Subcutaneous adipose tissue (tissue), 4 donors: ENCODE data around the gene STAG1. TPM values are rescaled to one million over a fixed set of nuclear protein-coding genes. Genes with fewer than 3 reads are reported as not detected.

Experiments used
- total RNA-seq, 4 donors: library from RNA; depleted of rRNA; stranded (reverse); fragments of >200 nt; gene quantifications; one replicate each; pipeline ENCODE4 v1.1.0, GENCODE V29; 2016
- TF ChIP-seq, protein P1 (sequence below): fragments of 450-650 bp; IDR thresholded peaks from one replicate; pipeline ENCODE4 v1.5.1; 2016; ENCODE audit warnings: low read depth, mild to moderate bottlenecking, control low read depth, antibody characterized with exemption, moderate library complexity

The STAG1 gene
- total RNA-seq, 4 donors from 2014 or later = 40.9 to 69.0 (median 54.0) TPM

DNA sequence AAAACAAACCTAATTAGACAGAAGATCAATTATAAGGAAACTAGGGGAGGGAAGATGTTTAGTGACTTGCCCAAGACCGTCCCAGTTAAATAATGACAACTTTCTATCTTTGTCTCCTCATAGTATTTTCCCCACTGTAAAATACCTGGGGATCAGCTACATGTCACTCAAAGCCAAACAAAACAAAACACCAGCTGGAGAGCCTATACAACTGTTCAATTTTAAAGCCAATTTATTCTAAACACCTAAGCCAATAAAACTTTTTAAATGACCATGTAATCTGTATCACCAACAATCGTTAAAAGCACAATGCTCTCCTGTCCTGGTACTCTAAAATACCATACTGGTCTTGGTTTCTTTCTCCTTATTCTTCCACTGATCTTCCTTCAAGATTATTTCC, 168.4 kb downstream of the STAG1 start:
- TF ChIP-seq, protein P1, sequence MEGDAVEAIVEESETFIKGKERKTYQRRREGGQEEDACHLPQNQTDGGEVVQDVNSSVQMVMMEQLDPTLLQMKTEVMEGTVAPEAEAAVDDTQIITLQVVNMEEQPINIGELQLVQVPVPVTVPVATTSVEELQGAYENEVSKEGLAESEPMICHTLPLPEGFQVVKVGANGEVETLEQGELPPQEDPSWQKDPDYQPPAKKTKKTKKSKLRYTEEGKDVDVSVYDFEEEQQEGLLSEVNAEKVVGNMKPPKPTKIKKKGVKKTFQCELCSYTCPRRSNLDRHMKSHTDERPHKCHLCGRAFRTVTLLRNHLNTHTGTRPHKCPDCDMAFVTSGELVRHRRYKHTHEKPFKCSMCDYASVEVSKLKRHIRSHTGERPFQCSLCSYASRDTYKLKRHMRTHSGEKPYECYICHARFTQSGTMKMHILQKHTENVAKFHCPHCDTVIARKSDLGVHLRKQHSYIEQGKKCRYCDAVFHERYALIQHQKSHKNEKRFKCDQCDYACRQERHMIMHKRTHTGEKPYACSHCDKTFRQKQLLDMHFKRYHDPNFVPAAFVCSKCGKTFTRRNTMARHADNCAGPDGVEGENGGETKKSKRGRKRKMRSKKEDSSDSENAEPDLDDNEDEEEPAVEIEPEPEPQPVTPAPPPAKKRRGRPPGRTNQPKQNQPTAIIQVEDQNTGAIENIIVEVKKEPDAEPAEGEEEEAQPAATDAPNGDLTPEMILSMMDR = no peak

DNA sequence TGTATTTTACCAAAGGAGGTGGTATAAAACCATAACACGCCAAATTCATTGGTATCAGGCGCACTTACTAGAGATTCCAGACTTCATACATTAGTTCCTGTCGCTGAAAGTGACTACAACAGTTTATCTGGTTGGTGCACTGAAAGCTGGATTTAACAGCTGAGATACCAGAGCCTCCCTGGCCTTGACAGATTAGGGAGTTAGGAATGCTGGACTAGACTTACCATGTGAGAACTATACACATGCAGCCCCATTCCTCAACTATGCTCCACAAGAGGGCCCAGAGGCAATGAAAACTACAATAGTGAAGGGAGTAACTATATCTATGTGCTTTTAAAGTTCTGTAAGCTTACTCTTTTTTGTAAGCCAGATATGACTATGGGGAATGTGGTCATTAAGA, 174.4 kb downstream of the STAG1 start:
- TF ChIP-seq, protein P1 = no peak

DNA sequence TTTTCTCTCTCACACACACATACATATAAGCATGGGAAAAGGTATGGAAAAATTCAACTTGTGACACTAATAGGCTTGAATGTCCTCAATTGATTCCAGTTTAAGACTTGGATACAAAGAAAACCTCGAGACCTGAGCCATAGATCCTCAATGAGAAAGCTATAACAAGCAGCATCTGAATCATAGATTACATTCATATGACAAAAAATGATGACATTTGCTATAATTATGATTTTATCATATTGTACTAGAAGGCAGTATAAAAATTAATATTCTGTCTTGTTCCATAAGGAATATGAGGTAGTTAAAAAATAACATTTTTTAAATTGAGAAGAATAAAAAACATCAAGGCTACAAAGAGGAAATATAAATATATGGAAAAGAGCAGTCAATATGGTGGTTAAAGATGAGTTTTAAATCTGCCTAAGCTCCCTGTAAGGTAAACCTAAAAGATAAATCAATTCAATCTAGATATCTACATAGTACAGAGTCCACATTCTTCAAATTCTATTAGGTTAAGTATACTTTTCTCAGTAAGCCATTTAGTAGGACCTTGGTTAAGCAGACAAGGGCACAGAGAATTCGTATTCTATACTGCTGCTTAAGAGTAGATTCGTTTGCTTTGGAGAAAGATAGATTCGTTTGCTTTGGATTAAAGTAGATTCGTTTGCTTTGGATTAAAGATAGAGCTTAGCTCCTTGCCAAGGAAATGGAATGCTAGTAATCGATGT, 175.7 kb downstream of the STAG1 start:
- TF ChIP-seq, protein P1 = no peak

- TF ChIP-seq, protein P1 = no peak
Observed at GRCh38 chr3:136567599-136568188, 184.5 kb downstream of the STAG1 start.

- TF ChIP-seq, protein P1 = no peak
Observed at GRCh38 chr3:136562026-136562425, 190.2 kb downstream of the STAG1 start.

DNA sequence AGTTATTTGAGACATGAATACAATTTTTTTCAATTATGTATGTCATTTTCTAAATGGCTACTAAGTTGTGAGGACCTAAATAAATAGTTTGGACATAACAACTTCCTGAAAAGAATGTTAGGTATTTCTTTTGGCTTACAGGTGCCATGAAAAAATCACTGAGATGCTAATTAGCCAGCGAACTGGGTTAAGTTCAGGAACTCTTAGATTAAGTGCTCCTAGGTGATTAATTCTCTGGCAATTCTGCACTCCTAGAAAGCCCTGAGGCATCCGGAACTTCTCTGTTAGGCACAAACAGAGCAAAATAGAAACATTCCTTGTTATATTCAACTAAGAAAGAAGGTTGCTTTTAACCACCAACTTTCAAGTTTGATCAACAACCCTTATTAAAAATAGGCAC, 192.3 kb downstream of the STAG1 start:
- TF ChIP-seq, protein P1 = no peak

GRCh38 chr3:136547293-136547692, 204.9 kb downstream of the STAG1 start:
- TF ChIP-seq, protein P1 = no peak
